ENCODE measurements around the gene HELZ2.
"Not testable (repeated sequence)": the region's sequence is repeated elsewhere in the genome, so short reads cannot be mapped to it uniquely, and the experiment has no call there.

HELZ2 gene

GRCh38 chr20:63565021-63565698, 8.9 kb downstream of the HELZ2 start:
- no peak for DNase-seq

GRCh38 chr20:63564036-63564810, 9.8 kb downstream of the HELZ2 start:
- DNase-seq, result no peak

- no peak for DNase-seq
Measured at GRCh38 chr20:63563225-63563935, 10.7 kb downstream of the HELZ2 start.

- DNase-seq, result no peak
Measured at GRCh38 chr20:63562461-63563224, 11.4 kb downstream of the HELZ2 start.

- no peak for DNase-seq
Measured at GRCh38 chr20:63561624-63562396, 12.2 kb downstream of the HELZ2 start.

GRCh38 chr20:63560856-63561609, 13.0 kb downstream of the HELZ2 start:
- no peak for DNase-seq

- DNase-seq, result no peak
Measured at GRCh38 chr20:63560333-63560805, 13.7 kb downstream of the HELZ2 start.

- not testable (repeated sequence) for DNase-seq
Measured at GRCh38 chr20:63559485-63560332, 14.3 kb downstream of the HELZ2 start.

GRCh38 chr20:63558804-63559484, 15.1 kb downstream of the HELZ2 start:
- DNase-seq, result no peak

- DNase-seq, result no peak
Measured at GRCh38 chr20:63557481-63557891, 16.6 kb downstream of the HELZ2 start.

GRCh38 chr20:63556873-63557478, 17.1 kb downstream of the HELZ2 start:
- no peak for DNase-seq

- no peak for DNase-seq
Measured at GRCh38 chr20:63555661-63556381, 18.2 kb downstream of the HELZ2 start.

GRCh38 chr20:63554361-63555278, 19.4 kb downstream of the HELZ2 start:
- no peak for DNase-seq

GRCh38 chr20:63553933-63554290, 20.1 kb downstream of the HELZ2 start, which contains the start of gene FNDC11:
FNDC11 (plus strand) TSS chr20:63554159; CDS start chr20:63555664, 1,505 bp downstream.
- DNase-seq, result no peak

- peak; percentile 92 for DNase-seq
Measured at GRCh38 chr20:63553251-63553932, 20.6 kb downstream of the HELZ2 start.

- no peak for DNase-seq
Measured at GRCh38 chr20:63552481-63553249, 21.4 kb downstream of the HELZ2 start.
